CD4-positive, CD25-positive, alpha-beta regulatory T cell (primary cell): ENCODE results near the gene MSI2. TPM values are rescaled to one million over a fixed set of nuclear protein-coding genes. Genes with fewer than 3 reads are reported as not detected.

Experiments
- ATAC-seq, 2 donors: fragments of 150-1000 bp; cut with Tn5 transposase; one replicate each; pipeline ENCODE4 v1.10.0; 2021; ENCODE audit warnings: low read depth in 2 of 2, moderate number of reproducible peaks in 2 of 2, moderate library complexity in 1 of 2
- DNase-seq, 3 donors: peaks; one replicate each; pipeline versions ENCODE4 v3.0.0 to v3.0.0-alpha.2; 2012 to 2022; ENCODE audit warnings: mixed read lengths in 1 of 3
- H3K27ac ChIP-seq: one replicate; pipeline ENCODE4 v1.7.0; 2013; ENCODE audit warnings: mild to moderate bottlenecking, low read length; ENCODE audit not compliant: insufficient read depth, poor library complexity, severe bottlenecking
- H3K27me3 ChIP-seq: one replicate; pipeline ENCODE4 v1.7.0; 2013; ENCODE audit warnings: low read length; ENCODE audit not compliant: control insufficient read depth, insufficient read depth
- H3K36me3 ChIP-seq: one replicate; pipeline ENCODE4 v1.7.0; 2013; ENCODE audit warnings: mild to moderate bottlenecking, low read length, moderate library complexity; ENCODE audit not compliant: control insufficient read depth, insufficient read depth
- H3K4me1 ChIP-seq: 2 replicates; pipeline ENCODE4 v1.7.0; 2013; ENCODE audit warnings: mild to moderate bottlenecking, low read length; ENCODE audit not compliant: insufficient read depth, control insufficient read depth, poor library complexity, severe bottlenecking
- H3K4me3 ChIP-seq: one replicate; pipeline ENCODE4 v1.7.0; 2013; ENCODE audit warnings: low read depth, mild to moderate bottlenecking, low read length, moderate library complexity
- H3K9me3 ChIP-seq, 2 experiments: 1 replicate in 1 of 2; 2 replicates in 1 of 2; pipeline ENCODE4 v1.7.0; 2013; ENCODE audit warnings: low read length in 2 of 2, mild to moderate bottlenecking in 1 of 2, moderate library complexity in 1 of 2; ENCODE audit not compliant: control insufficient read depth in 2 of 2
- H3K27ac Mint-ChIP-seq, 3 donors: one replicate each; pipeline ENCODE4 v1.8.0; 2020 to 2022; ENCODE audit warnings: mild to moderate bottlenecking in 3 of 3, mixed read lengths in 3 of 3, moderate library complexity in 2 of 3
- H3K27me3 Mint-ChIP-seq: one replicate; pipeline ENCODE4 v1.8.0; 2022; ENCODE audit warnings: mild to moderate bottlenecking, mixed read lengths
- H3K36me3 Mint-ChIP-seq: one replicate; pipeline ENCODE4 v1.8.0; 2020; ENCODE audit warnings: mixed read lengths
- H3K4me1 Mint-ChIP-seq, 4 donors: one replicate each; pipeline ENCODE4 v1.8.0; 2020 to 2022; ENCODE audit warnings: mixed read lengths in 4 of 4, mild to moderate bottlenecking in 1 of 4
- H3K4me3 Mint-ChIP-seq, 4 donors: one replicate each; pipeline ENCODE4 v1.8.0; 2020 to 2022; ENCODE audit warnings: mild to moderate bottlenecking in 4 of 4, mixed read lengths in 4 of 4, moderate library complexity in 3 of 4
- H3K9me3 Mint-ChIP-seq, 7 donors: one replicate each; pipeline ENCODE4 v1.8.0; 2020 to 2022; ENCODE audit warnings: mixed read lengths in 7 of 7, mild to moderate bottlenecking in 3 of 7, moderate library complexity in 2 of 7
- polyA plus RNA-seq, 4 donors: library from polyadenylated mRNA; unstranded; fragments of 300-500 nt; fragmentation: Illumina TruSeq; gene quantifications; one replicate each; pipeline ENCODE4 v1.2.3, GENCODE V29; 2021
- total RNA-seq: library from RNA; stranded (reverse); gene quantifications from one replicate; pipeline ENCODE4 v1.2.3, GENCODE V29; 2022

MSI2 gene
- total and polyA plus RNA-seq, 5 donors from 2014 or later, result 3.2 to 177 (median 3.4) TPM

GRCh38 chr17:57396511-57396921 lies 140.2 kb downstream of the MSI2 start:
- DNase-seq (no peak), ATAC-seq (no peak)
- H3K27me3 Mint-ChIP-seq, result no peaks in the 10 kb centered on the region
- peaks cover 6 to 47% (median 24%) of the 10 kb centered on the region in 4 donors for H3K4me1 Mint-ChIP-seq
- peaks cover 7 to 11% of the 10 kb centered on the region in 2 experiments for H3K9me3 ChIP-seq
- no peak overlapping the region for H3K4me3 ChIP-seq
- H3K27ac Mint-ChIP-seq, result no peak overlapping the region
- no peak overlapping the region for H3K27ac ChIP-seq
- no peak overlapping the region for H3K4me3 Mint-ChIP-seq
- H3K4me1 ChIP-seq, result no peaks in the 10 kb centered on the region
- no peaks in the 10 kb centered on the region for H3K27me3 ChIP-seq
- H3K36me3 Mint-ChIP-seq, result peaks cover 39% of the 10 kb centered on the region
- H3K36me3 ChIP-seq, result peaks cover 22% of the 10 kb centered on the region
- peaks cover 0 to 16% (median 5%) of the 10 kb centered on the region in 7 donors for H3K9me3 Mint-ChIP-seq

GRCh38 chr17:57397402-57397801 lies 141.1 kb downstream of the MSI2 start:
- peaks cover 24% of the 10 kb centered on the region for H3K36me3 ChIP-seq
- H3K27ac ChIP-seq, result no peak overlapping the region
- peaks cover 7 to 10% of the 10 kb centered on the region in 2 experiments for H3K9me3 ChIP-seq
- no peaks in the 10 kb centered on the region for H3K27me3 Mint-ChIP-seq
- no peak for ATAC-seq
- no peaks in the 10 kb centered on the region for H3K27me3 ChIP-seq
- DNase-seq, result no peak
- H3K4me3 ChIP-seq, result no peak overlapping the region
- peaks cover 0 to 12% (median 5%) of the 10 kb centered on the region in 7 donors for H3K9me3 Mint-ChIP-seq
- H3K36me3 Mint-ChIP-seq, result peaks cover 36% of the 10 kb centered on the region
- no peaks in the 10 kb centered on the region for H3K4me1 ChIP-seq
- no peak overlapping the region for H3K4me3 Mint-ChIP-seq
- peaks cover 6 to 47% (median 24%) of the 10 kb centered on the region in 4 donors for H3K4me1 Mint-ChIP-seq
- H3K27ac Mint-ChIP-seq, result peak overlapping the region; percentile 42 to 72 (median 67)

- Histone ChIP-seq H3K36me3 (peaks cover 32% of the 10 kb centered on the region), H3K4me1 (no peaks in the 10 kb centered on the region), H3K9me3 (no peaks in the 10 kb centered on the region), H3K27me3 (no peaks in the 10 kb centered on the region), H3K4me3 (no peak overlapping the region), H3K27ac (no peak overlapping the region)
- Mint-ChIP-seq H3K27ac (no peak overlapping the region), H3K4me1 (peaks cover 9 to 55% (median 25%) of the 10 kb centered on the region in 4 donors), H3K36me3 (peaks cover 36% of the 10 kb centered on the region), H3K9me3 (peaks cover 0 to 1% (median 0%) of the 10 kb centered on the region in 7 donors), H3K4me3 (no peak overlapping the region), H3K27me3 (no peaks in the 10 kb centered on the region)
- no peak for DNase-seq
- ATAC-seq, result no peak
These were observed 143.4 kb downstream of the MSI2 start for GRCh38 chr17:57399690-57400089.

GRCh38 chr17:57400648-57401047 lies 144.3 kb downstream of the MSI2 start:
- no peak overlapping the region for H3K27ac ChIP-seq
- H3K9me3 ChIP-seq, result no peaks in the 10 kb centered on the region
- H3K4me3 ChIP-seq, result no peak overlapping the region
- Mint-ChIP-seq H3K36me3 (peaks cover 33% of the 10 kb centered on the region), H3K4me3 (no peak overlapping the region), H3K9me3 (peaks cover 0 to 1% (median 0%) of the 10 kb centered on the region in 7 donors), H3K4me1 (peaks cover 14 to 48% (median 25%) of the 10 kb centered on the region in 4 donors), H3K27ac (peak overlapping the region in 1 of 3 donors; percentile 60), H3K27me3 (no peaks in the 10 kb centered on the region)
- H3K27me3 ChIP-seq, result no peaks in the 10 kb centered on the region
- ATAC-seq, result no peak
- DNase-seq, result no peak
- H3K36me3 ChIP-seq, result peaks cover 35% of the 10 kb centered on the region
- no peaks in the 10 kb centered on the region for H3K4me1 ChIP-seq

- H3K36me3 ChIP-seq, result peaks cover 35% of the 10 kb centered on the region
- H3K9me3 ChIP-seq, result no peaks in the 10 kb centered on the region
- DNase-seq, result no peak
- H3K27ac ChIP-seq, result no peak overlapping the region
- Mint-ChIP-seq H3K36me3 (peaks cover 33% of the 10 kb centered on the region), H3K4me3 (no peak overlapping the region), H3K27me3 (no peaks in the 10 kb centered on the region), H3K27ac (no peak overlapping the region), H3K9me3 (peaks cover 0 to 1% (median 0%) of the 10 kb centered on the region in 7 donors), H3K4me1 (peaks cover 18 to 49% (median 28%) of the 10 kb centered on the region in 4 donors)
- ATAC-seq, result no peak
- peaks cover 3% of the 10 kb centered on the region for H3K4me1 ChIP-seq
- H3K4me3 ChIP-seq, result no peak overlapping the region
- H3K27me3 ChIP-seq, result no peaks in the 10 kb centered on the region
These were observed 145.5 kb downstream of the MSI2 start for GRCh38 chr17:57401556-57402488.

GRCh38 chr17:57402681-57403180 lies 146.4 kb downstream of the MSI2 start:
- Mint-ChIP-seq H3K36me3 (peaks cover 33% of the 10 kb centered on the region), H3K4me1 (peaks cover 25 to 55% (median 36%) of the 10 kb centered on the region in 4 donors), H3K27ac (peak overlapping the region in 1 of 3 donors; percentile 51), H3K4me3 (no peak overlapping the region), H3K9me3 (peaks cover 0 to 1% (median 0%) of the 10 kb centered on the region in 7 donors), H3K27me3 (no peaks in the 10 kb centered on the region)
- no peaks in the 10 kb centered on the region for H3K27me3 ChIP-seq
- DNase-seq (no peak), ATAC-seq (no peak)
- H3K4me3 ChIP-seq, result no peak overlapping the region
- no peaks in the 10 kb centered on the region for H3K9me3 ChIP-seq
- peaks cover 35% of the 10 kb centered on the region for H3K36me3 ChIP-seq
- H3K27ac ChIP-seq, result no peak overlapping the region
- peaks cover 11% of the 10 kb centered on the region for H3K4me1 ChIP-seq

GRCh38 chr17:57403236-57403635 lies 146.9 kb downstream of the MSI2 start:
- Mint-ChIP-seq H3K27me3 (no peaks in the 10 kb centered on the region), H3K4me3 (no peak overlapping the region), H3K9me3 (peaks cover 0 to 1% (median 0%) of the 10 kb centered on the region in 7 donors), H3K27ac (no peak overlapping the region), H3K4me1 (peaks cover 27 to 56% (median 38%) of the 10 kb centered on the region in 4 donors), H3K36me3 (peaks cover 33% of the 10 kb centered on the region)
- peaks cover 35% of the 10 kb centered on the region for H3K36me3 ChIP-seq
- ATAC-seq (no peak), DNase-seq (no peak)
- no peaks in the 10 kb centered on the region for H3K27me3 ChIP-seq
- no peak overlapping the region for H3K27ac ChIP-seq
- peaks cover 16% of the 10 kb centered on the region for H3K4me1 ChIP-seq
- no peak overlapping the region for H3K4me3 ChIP-seq
- H3K9me3 ChIP-seq, result no peaks in the 10 kb centered on the region
